Testis (tissue), 2 donors: ENCODE data around the gene FGFR3.

Experiments
- POLR2A ChIP-seq: fragments of 450-650 bp; IDR thresholded peaks from one replicate; pipeline ENCODE4 v1.6.1; 2017; ENCODE audit warnings: antibody characterized with exemption, mild to moderate bottlenecking, moderate library complexity
- TF ChIP-seq, protein P1 (sequence below), 3 experiments: fragments of 450-650 bp in 2 of 3; fragments of 200-600 bp in 1 of 3; sonication (generic) in 1 of 3; IDR thresholded peaks; one replicate each; pipeline ENCODE4 v1.5.1; 2016 to 2019; ENCODE audit warnings: antibody characterized with exemption in 3 of 3, mild to moderate bottlenecking in 2 of 3, moderate library complexity in 1 of 3

DNA sequence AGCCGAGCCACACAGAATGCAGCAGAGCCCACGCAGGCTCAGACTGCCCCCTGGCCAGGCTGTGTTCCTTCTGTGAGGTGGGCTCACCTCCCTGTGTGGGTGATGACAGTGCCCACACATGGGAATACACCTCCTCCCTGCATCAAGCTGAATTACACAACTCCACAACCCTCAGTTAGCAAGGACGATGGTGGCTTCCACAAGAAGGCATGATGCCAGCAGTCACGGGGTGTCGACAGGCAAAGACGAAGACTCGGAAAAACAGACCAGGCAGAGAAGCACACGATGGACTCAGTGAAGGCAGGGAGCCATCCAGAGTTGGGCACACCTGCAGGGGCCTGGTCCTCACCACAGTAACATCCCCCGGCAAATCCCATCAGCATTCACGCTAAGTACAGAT, 50.8 kb downstream of the FGFR3 start:
- TF ChIP-seq, protein P1, sequence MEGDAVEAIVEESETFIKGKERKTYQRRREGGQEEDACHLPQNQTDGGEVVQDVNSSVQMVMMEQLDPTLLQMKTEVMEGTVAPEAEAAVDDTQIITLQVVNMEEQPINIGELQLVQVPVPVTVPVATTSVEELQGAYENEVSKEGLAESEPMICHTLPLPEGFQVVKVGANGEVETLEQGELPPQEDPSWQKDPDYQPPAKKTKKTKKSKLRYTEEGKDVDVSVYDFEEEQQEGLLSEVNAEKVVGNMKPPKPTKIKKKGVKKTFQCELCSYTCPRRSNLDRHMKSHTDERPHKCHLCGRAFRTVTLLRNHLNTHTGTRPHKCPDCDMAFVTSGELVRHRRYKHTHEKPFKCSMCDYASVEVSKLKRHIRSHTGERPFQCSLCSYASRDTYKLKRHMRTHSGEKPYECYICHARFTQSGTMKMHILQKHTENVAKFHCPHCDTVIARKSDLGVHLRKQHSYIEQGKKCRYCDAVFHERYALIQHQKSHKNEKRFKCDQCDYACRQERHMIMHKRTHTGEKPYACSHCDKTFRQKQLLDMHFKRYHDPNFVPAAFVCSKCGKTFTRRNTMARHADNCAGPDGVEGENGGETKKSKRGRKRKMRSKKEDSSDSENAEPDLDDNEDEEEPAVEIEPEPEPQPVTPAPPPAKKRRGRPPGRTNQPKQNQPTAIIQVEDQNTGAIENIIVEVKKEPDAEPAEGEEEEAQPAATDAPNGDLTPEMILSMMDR (IDR thresholded peaks at IDR 0.05) = no peak
- no peak for TF ChIP-seq POLR2A
